Measurements from ENCODE around the gene IRF1.
"Not testable (repeated sequence)": the region's sequence is repeated elsewhere in the genome, so short reads cannot be mapped to it uniquely, and the experiment has no call there.

The IRF1 gene

DNA sequence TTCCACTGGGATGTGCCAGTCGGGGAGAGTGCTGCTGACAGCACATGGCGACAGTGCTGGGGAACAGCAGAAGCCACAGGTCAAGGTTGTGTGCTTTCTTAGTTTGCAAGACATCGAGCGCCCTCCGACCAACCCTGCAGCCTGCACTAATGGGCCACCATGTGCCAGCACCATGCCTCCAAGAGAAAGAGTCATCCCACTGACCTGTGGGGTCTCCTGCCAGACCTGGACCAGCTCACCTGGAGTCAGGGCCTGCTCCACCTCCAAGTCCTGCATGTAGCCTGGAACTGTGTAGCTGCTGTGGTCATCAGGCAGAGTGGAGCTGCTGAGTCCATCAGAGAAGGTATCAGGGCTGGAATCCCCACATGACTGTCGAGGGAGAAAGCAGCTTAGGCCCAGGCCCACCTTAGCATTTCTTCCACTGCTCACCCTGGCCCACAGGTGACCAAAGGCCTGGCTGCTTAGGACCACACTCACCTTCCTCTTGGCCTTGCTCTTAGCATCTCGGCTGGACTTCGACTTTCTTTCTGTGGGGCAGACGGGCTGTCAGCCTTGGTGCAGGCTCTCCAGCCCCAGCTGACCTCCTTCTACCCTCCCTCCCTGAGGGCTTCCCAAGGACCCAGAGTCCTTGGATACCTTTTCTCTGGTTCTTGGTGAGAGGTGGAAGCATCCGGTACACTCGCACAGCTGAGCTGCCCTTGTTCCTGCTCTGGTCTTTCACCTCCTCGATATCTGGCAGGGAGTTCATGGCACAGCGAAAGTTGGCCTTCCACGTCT lies 4.1 kb downstream of the IRF1 start:
- DNase-seq (ENCODE audit: low spot score), result no peak

DNA sequence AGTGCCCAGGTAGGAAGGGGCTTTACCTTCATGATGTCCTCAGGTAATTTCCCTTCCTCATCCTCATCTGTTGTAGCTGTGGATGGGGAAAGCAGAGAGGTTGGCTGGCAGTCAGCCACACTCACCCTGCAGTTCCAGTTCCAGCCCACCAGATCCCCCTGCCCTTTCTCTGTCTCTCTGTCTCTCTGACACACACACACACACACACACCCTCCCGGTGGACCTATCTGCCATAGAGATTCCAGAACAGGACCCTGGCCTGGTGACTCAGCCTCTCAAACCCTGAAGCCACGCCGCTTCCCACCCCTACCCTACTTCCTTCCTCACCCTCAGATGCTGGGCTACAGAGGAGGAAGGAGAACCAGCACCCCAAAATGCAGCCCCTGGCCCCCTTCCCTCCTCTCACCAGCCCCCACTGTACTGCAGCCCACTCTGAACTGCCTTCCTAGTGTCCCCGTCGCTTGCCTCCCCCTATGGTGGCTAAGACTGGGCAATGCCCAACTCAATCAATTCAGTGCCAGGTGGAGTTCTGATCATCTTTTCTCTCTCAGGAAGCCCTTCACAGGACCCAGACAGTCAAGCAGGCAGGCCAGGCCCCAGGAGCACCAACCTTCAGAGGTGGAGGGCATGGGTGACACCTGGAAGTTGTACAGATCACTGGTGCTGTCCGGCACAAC lies 4.8 kb downstream of the IRF1 start:
- no peak for DNase-seq (ENCODE audit: low spot score)

DNA sequence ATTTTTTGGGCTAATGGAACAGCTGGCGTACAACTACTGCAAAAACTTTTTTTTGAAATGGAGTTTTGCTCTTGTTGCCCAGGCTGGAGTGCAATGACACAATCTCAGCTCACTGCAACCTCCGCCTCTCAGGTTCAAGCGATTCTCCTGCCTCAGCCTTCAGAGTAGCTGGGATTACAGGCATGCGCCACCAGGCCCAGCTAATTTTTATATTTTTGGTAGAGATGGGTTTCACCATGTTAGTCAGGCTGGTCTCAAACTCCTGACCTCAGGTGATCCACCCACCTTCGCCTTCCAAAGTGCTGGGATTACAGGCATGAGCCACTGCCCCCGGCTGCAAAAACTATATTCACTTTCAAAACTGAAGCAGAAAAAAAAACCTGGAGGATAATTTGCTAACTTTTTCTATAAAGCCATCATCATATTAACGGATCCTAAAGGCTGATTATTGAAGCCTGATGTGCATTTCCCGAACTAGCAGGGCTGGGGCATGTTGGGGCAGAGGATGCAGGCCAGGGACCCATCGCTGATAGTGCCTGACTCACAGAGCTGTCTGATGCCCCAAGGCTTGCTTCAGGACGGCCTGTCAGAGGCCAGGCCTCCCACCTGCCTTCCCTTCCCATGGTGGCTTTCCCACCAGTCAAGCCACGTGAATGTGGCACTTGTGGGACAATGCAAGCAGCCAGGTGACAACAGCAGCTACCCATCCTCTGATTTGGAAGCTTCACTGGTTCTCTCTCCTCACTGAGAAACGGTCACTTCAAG lies 5.5 kb downstream of the IRF1 start:
- DNase-seq (ENCODE audit: low spot score), result not testable (repeated sequence)

DNA sequence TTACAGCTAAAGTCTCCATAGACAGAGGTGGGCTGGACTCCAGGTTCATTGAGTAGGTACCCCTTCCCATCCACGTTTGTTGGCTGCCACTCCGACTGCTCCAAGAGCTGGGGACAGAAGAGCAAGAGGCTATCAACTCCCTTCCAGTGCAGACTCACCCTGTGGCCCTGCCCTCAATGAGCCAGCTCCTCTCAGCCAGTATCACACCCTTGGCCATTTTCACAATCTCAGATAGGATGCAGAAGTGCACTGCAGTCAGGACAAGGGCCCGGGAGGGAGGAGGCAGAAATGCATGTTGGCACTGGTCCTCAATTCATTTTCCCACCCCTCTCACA lies 6.2 kb downstream of the IRF1 start:
- DNase-seq (ENCODE audit: low spot score), result no peak

DNA sequence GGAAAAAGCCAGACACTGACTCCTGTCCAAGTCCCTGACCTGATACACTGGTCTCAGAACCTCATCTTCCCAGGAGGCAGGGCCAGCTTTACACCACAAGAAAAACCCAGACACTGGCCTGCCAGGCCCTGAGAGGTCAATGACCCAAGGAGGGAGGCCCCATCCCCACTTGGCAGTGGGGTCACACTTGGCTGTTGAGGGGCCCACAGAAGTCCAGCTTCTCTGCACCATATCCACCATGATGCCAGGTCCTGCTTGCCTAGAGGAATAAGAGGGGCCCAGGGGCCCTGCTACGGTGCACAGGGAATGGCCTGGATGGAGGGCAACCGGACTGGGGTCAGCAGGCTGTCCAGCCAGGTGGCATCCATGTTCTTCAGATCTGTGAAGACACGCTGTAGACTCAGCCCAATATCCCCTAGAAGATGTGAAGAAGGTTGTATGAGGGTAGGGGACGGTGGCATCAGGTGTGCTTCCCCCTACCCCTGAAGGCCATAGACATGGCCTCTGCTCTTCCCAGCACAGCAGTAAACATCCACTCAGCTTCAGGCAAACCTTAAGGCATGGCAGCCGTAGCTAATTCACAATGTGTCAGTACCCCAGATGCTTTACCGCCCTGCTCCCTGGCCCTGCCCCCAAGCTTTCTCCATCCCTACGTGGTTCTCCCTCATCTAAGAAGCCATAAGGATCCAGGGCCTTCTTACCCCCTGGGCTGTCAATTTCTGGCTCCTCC lies 6.7 kb downstream of the IRF1 start:
- DNase-seq (ENCODE audit: low spot score), result no peak

DNA sequence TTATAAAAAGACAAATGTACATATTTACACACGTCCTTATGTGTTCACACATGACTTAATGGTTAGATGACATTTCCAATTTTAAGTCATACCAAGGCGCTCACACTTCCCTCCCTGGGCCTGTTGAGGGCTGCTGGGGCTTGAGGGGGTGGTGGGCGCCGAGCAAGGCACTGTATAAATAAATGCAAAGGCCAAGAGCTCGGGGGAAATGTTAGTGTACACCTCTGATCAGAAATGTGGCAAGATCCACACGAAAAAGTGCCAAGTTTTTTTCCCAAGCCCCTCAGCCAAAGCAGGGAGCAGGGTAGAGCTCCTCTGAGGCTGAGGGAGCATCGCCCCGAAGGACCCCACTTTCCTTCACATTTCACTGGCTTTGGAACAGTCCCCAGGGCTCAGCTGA lies 7.5 kb downstream of the IRF1 start:
- no peak for DNase-seq (ENCODE audit: low spot score)

DNA sequence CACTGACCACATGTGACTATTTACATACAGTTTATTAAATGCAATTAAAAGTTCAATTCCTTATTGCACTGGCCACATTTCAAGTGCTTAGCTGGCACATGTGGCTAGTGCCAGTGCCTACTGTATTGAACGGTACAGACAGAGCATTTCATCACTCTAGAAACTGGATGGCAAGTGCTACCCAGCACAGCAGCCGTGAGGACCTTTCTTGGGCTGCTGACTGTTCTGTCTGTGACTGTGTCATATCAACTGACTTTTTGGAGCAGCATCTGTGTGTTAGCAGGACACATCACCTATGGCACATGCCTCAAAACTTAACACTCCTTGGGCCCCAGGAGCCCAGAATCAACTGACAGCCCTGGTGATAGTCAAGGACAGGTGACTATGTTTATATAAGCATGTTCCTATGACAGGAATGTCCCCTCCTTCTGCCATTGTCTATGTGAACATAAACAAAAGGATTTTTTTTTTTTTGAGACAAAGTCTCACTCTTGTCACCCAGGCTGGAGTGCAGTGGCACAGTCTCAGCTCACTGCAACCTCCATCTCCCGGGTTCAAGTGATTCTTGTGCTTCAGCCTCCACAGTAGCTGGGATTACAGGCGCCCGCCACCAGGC lies 8.9 kb downstream of the IRF1 start:
- DNase-seq (ENCODE audit: low spot score), result no peak

DNA sequence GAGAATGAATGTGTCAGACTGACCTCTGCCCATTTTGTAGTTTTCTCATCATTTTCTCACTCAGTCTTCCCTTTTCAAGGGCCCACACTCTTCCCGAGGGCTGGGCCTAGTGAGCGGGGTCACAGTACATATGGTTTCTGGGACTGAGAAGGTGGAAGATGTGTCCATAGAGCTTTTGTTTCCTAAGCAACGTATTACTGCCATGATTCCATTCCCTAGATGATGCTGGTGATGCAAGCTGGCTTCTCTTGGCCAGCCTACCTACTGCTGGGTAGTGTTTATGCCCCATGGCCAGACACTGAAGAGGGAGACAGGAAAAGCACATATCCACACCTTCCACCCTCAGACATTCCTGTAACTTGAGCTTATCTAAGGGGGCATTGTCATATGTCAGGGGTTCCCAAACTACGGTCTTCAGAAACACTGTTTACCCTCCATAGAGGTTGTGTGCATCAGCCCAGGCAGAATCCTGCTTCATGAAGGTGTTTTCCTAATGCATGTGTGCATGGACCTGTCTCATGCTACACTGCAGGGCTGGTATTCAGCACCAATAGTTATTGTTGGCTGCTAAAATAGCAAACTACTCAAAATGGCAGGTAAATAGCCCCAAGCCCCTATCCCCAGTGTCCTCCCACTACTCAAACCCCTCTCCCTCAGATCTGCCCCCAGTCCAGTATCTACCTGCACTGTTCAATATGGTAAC lies 9.5 kb downstream of the IRF1 start:
- no peak for DNase-seq (ENCODE audit: low spot score)

DNA sequence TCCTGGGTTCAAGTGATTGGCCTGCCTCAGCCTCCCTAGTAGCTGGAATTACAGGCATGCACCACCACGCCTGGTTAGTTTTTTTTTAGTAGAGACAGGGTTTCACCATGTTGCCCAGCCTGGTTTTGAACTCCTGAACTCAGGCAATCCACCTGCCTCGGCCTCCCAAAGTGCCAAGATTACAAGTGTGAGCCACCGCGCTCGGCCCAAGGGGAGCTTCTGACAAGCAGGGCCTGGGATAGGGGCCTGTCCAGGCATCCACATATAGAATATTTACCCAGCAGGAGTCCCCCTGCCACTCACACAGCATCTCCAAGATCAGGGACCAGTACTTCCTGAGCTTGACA lies 10.1 kb downstream of the IRF1 start:
- no peak for DNase-seq (ENCODE audit: low spot score)

DNA sequence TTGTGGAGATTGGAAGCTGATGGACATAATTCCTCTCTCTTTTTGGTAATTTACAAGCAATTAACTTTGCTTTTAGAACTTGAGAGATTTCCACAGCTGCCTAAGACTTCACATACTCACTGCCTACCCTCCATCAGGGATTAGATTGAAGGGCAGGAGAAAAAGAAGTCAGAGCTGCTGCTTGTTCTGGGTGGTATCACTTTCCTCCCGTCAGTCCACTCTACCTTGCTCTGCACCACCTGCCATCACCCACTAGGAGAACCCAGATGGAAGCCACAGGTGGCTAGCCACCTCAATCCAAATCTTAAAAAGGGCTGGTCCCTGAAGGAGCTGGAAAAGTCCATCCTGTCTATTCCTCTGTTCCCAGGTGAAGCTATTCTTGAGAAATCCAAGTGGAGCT lies 10.5 kb downstream of the IRF1 start:
- DNase-seq (ENCODE audit: low spot score), result no peak

DNA sequence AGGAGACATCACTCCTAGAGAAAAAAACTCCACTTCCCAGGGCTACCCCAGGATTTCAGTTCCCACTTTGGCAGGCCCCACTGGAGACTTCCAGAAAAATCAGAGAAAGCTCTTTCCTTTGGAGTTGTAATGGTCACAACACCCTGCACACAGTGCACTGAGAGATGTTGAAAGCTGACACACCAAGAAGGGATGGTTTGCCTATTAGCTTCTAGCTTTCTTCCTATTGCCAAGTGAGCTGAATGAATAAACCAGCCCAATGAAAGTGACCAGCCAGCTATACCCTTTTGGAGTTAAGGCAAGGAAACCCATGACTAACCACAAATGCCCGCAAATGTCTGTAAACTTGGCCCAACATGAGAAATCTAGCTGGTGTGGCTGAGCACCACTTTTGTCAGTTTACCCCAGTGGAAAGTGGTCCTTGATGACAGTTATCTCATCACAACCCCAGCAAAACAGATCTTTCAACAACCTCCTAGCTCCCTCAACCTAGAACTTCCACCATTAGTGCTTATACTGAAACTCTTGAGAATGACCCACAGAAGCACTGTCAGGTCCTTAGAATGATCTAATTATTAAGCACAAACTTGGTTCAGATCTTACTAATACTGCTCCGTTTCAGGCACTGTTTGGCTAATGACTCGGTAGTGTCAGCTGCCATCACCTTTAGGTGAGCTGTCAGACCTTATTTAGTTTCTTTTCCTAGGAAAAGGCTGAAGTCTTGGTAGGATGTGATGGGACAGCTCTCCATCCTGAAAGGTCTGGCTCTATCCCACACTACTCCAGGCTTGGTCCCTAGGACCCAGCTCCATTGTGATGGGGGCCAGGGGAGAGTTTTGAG lies 11.2 kb downstream of the IRF1 start:
- no peak for DNase-seq (ENCODE audit: low spot score)

DNA sequence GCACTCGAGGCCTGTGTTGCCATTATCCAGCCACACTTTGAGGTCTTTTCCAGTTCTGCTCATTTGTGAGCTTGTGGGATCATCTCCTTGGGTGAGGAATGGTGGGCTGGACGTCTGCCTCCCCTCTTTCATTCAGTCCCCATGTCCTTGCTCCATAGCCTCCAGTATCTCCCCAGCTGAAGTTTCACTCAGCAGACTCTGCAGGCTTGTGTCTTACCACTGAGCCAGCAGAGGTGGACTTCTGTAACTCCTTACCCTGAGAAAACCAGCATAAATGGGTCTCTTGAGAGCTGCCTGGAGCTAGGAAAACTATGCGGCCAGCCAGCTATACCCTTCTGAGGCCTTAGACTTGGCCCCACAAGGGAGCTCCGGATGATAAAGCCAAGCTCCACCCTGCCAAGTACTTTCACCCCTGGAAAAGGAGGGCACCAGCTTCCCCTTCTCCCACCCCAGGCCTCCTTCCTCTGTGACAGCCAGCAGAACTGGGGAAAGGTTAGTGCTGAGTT lies 12.2 kb downstream of the IRF1 start:
- DNase-seq (ENCODE audit: low spot score), result no peak

DNA sequence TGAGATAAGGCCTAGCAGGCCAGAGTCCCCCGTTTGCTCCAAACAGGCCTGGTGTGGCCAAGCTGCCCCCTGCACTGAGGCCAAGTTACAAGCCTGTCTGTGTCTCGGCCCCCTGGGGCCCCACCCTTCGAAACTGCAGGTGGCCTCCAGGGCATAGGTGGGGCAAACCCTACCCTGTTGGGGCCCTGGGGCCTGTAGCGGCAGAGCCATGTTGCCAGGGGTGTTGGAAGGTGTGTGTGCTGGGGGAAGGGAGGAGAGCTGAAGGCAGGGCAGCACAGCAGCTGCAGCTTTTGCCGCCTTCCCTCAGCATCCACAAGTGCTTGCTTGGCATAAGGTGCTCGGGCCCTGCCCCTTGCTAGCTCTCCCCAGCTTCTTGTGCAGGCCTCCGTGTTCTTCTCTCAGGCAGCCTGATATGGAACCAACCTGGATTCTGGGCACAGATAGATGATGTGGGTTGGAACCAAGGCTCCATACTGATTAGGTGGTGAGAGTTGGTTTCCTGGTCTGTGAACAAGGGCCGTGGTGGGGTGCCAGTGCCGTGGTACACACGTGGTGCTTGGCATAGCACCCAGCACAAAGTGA lies 12.7 kb downstream of the IRF1 start:
- no peak for DNase-seq (ENCODE audit: low spot score)

DNA sequence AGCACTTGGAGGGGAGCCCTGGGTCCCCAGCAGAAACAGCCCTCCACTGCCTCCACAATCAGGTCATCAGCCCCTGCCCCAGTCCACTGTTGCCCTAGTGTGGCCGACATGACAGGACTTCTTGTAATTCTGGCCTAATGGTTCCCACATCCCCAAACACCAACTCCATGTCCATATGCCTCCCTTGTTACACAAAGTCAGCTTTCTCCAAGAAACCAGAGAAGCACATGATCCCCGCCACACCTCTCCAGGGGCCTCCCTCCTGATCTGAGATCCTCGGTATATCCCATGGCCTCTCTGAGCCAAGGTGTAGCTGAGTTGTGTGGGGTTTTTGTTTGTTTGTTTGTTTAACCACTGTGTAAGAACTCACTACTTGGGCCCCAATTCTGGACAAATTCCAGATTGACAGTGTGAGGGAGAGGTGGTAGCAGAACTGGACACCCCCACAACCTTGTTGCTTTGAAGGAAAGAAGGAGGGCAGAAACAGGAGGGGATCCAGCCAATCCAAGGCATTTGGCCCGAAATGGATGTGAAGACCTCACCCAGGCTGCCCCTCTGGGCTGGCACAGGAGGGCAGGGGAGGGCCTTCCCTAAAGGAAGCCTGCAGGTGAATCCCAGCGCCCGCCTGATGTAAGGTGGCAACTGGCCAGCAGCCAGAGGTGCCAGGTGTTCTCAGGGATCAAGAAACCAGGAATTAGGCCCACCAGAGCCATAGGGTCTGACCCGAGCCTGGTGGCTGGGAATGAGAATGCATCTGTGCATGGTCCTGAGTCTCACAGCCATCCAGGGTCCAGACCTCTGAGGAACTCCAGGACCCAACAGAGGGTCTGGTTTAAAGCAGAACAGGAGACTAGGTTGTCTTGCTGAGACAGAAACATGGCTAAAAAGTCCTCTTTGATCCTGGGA lies 13.4 kb downstream of the IRF1 start:
- DNase-seq (ENCODE audit: low spot score), result no peak

DNA sequence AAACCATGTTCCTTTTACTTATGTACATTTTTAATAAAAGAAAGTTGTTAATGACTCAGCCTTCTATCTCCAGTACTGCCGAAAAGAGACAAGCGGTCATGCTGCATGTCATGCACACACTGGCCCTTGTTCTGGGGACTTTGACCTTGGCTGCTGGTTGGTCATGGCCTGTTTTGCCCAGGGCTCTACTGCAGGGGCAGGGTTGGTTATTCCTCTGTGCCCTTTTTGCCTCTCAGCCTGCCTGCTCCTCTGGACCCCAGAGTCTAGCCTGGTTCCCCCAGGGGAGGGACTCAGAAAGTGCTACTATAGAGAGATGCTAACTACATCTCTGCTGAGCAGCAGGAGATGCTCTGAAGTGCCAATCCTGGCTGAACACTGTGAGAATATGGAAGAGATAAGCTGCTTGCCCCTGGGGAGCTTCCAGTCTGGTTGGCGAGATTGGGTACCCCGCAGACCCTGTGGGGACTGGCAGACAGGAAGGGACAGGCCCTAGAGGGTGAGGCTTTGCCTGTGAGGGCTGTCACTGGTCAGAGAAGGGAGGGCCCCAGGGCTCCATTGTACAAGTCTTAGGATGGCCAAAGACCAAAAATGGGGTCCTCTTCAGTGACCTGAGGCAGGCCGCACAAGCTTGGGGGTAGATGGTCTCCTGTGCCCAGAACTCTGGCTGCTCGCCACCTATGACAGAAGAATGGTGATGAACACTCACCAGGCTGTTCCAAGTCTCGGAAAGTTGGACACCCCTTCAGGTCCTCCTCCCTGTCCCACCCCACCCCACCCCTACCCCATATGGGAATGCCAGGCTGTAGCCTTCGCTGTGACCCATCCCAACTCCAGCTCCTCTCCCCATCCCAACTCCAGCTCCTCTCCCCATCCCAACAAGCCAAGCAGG lies 14.3 kb downstream of the IRF1 start:
- no peak for DNase-seq (ENCODE audit: low spot score)

DNA sequence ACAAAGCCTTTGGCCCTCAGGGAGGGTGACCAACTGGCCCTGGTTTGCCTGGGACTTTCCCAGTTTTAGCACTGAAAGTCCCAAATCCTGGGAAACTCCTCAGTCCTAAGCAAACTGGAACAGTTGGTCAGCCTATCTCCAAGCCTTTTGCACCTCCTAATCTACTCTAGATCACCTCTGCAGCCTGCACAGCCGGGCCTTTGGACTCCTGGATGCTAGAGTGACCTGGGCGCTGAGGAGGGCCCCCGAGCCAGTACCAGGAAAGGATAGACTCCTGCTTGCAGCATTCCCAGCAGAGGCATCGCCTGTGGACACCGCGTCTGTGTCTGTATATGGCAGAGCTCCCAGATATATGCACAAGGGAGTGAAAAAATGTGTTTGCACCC lies 15.1 kb downstream of the IRF1 start:
- DNase-seq (ENCODE audit: low spot score), result no peak

DNA sequence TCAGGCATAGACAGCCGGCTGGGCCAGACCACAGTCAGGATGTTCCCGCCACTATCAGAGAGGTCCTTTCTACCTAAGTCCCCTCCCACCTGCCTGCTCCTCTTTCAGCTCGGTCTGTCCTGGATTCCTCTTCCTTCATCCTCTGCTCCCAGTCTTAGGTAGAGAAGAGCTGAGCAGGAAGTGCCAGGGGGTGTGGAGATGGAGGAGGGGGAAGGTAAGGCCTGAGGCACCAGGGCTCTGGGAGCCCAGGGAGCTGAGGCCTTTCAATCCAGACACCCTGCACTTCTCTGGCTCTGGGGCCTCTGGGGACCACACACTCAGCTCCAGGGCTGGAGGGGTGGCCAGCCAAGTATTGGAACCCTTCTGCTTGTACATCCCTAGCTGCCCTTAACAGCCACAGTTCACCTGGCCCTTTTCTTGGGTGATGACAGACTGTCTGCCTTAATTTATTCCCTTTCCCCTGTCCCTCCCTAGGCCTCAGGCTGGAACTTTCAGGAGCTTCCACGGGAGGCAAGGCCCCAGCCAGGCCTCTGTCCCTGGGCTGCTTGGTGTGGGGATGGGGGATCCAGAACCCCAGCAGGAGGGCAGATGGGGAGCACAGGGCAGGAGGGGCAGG lies 15.6 kb downstream of the IRF1 start:
- no peak for DNase-seq (ENCODE audit: low spot score)

Data from hematopoietic multipotent progenitor cell treated with erythropoietin and hydrocortisone succinate and interleukin-3 and kit ligand, for 17 days (in vitro differentiated cells).